ENCODE data around the gene SCAMP5.
A peak's percentile ranks its signal among the peaks of the same experiment; 100 is the strongest.

SCAMP5 gene, protein sequence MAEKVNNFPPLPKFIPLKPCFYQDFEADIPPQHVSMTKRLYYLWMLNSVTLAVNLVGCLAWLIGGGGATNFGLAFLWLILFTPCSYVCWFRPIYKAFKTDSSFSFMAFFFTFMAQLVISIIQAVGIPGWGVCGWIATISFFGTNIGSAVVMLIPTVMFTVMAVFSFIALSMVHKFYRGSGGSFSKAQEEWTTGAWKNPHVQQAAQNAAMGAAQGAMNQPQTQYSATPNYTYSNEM

DNA sequence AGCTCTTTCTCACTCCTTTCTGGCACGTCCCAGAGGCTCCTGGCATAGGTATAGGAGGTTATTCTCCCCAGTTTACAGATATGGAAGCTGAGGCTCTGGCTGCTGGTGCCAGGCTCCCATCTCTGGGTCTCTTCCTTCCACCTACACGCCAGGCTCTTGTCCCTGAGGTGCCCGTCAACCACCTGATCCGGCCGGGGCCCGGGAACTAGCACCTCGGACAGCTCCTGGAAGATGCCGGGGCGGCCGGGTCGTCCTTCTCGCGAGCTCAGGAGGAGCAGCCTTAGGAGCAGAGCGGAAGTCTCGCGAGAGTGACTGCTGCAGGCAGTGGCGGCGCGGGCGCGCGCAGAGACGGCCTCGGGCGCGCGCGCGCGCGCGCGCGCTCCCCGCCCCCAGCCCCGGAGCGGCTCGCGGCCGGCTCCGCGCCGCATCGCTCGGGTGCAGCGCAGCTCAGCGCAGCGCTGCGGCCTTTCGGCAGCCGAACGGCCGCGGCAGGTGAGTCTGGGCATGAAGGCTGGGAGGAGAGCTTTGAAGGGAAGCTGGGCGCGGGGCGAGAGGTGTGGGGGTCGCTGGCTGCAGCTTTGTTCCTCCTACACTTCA lies at the start of gene SCAMP5:
Gene SCAMP5, plus strand, starts transcription at position 382 of the 597 bp plus-strand sequence. CDS start 16,277 bp downstream, outside the sequence.
- peak; percentile 98 for DNase-seq

DNA sequence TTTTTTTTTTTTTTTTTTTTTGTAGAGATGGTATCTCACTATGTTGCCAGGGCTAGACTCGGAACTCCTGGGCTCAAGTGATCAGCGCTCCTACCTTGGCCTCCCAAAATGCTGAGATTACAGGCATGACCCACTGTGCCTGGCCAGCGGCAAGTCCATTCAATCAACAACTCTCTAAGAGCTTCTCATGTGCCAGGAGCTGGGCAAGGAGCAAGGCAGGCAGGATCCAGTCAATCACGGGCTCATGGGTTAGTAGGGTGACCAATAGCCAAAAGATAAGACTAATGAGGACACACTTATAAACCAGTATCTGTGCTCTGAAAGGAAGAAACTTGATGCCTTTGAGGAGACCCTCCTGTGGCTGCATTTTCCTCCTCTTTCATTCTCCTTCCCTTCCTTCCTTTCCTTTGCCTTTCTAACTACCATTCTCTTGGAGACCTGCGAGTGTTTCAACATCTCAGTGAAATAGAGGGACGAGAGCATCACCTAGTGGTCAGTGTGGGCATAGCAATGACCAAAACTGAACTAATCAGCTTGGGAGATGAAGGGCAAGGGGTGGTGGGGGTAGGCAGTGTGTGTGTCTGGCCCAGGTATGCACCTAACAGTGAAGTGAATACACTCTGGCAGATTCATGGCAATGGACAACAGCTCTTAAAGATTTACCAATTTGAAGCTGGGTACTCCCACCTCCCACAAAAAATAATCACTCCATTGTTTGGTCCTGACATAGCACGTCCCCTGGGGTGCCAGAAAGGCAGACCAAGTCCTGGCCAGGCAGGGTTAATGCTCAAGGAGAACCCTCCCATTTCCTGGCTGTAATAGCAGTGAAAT lies 45.1 kb upstream of the SCAMP5 start:
- peak; percentile 89 for DNase-seq

DNA sequence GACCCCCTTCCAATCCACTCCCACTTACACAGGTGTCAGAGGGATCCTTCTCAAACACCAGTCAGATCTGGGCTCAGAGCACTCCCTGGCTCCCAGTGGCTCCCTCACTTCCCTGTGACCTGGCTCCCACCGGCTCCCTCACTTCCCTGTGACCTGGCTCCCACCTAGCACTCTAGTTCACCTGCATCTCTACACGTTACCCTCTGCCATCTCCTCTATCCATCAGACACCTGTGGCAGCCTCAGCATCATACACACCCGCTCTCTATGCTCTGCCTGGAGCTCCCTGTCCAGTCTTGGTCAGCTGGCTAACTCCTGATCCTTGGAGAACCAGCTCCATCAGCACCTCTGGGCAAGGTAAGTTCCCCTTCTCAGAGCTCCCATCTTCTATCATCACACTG lies 44.4 kb upstream of the SCAMP5 start:
- no peak for DNase-seq

DNA sequence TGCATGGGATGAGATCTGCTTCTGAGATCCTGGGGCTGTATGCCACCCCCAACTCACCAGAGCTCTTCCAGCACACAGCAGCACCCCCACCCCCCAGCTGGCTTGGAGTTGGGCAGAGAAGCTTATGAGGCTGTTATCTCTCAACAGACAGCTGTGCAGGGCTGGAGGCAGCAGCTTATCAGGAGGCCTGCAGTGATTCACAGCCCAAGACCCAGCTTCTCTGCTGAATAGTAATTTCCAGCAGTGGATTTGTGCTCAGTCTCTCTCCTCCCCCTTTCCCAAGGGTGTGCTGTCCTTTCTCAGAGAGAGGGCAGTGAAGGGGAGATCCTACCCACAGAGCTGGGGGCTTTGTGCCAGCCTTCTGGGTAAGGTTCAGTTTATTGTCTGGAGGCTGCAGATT lies 40.8 kb upstream of the SCAMP5 start:
- peak; percentile 97 for DNase-seq

DNA sequence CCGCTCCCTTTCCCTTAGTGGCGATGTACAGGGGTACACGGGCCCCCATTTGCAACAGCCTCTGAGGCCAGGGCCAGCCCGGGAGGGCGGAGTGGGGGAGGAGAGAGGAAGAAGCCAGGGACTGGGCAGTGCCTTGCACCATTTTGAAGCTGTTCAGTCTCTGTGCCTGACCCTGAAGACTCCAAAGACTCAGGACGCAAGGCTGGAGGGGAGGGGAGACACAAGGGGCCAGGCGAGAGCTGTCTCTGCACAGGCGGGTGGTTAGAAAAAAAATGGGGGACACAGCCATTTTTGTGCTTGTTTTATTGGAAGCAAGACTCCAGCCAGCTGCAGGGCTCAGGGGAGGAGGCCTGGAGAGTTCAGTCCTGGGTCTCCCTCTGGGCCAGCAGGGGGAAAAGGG lies 40.3 kb upstream of the SCAMP5 start:
- no peak for DNase-seq

DNA sequence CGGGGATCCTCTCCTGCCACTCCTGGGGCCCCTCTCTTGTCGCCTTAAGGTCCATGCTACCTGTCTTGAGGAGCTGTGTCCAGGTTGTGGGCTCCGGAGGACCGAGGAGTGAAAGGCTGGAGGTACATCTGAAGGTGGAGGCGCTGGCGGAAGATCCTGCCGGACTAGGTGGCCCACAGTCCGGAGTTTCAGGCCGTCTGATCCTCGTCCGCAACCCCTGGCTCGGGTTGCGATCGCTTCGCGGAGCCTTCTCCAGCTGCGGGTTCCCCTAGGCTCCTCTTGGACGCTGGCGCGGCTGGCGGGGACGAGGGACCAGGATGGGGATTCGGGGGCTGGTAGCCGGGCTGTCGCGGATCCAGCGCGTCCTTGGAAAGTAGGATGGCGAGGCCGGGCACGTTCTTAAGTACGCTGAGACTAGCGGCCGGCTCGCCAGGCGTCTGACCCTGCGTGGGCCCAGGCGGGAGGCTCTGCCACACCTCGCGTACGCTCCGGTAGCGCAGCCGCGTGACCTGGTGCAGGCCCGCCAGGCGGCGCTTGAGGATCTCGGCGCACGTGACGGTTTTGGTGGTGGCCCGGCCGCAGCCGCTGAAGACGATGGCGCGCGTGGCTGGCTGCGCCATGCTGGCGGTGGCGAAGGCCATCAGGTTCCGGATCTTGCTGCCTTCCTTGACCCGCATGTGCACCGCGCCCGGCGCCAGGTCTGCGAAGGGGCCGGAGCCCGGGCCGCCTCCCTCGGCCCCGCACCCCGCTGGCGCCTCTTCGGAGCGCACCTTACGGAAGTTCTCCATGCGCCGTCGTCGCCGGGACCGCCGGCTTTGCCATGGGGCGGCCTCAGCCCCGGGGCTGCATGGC lies 39.3 kb upstream of the SCAMP5 start:
- DNase-seq = peak; percentile 84

DNA sequence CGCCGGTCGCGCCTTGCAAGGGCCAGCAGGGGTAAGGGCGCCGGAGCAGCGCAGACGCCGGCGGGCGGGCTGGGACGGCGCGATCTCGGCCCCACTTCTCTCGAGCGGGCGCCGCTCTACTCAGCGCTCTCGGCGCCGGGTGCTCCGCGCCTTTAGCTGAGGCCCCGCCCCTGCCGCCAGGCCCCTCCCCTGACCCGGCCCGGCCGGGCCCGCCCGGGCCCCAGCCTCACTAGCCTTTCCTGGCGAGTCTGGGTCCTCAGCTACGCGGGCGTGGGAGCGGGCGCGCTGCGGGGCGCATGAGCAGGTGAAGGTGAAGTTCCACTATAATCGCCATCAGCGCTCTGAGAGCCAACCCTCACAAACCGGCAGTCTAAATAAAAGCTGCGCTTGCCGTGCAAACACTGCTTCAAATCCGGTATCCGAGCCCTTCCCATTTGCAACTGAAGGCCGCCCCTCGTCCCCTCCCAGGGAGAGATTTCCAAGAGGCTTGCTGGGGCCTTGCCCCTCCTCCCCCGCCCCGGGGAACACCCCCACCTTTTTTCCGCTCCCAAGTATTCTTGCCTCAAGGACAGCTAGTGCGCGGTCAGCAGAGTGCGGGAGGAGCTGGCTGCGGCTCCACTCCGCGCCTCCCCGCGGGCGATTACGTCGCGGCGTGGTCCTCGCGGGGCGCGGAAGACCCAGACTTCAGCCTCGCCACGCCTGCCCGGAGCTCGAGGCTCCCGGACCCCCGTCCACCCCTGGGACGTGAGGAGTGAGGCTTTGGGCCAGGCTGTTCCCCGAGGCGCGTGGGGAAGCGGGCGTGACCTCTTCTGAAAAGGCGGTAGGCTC lies 38.5 kb upstream of the SCAMP5 start, which contains the start of gene RPP25:
Gene RPP25, minus strand, starts transcription at position 125 of the 828 bp plus-strand sequence. CDS start 189 bp downstream, outside the sequence.
- DNase-seq = peak; percentile 76

DNA sequence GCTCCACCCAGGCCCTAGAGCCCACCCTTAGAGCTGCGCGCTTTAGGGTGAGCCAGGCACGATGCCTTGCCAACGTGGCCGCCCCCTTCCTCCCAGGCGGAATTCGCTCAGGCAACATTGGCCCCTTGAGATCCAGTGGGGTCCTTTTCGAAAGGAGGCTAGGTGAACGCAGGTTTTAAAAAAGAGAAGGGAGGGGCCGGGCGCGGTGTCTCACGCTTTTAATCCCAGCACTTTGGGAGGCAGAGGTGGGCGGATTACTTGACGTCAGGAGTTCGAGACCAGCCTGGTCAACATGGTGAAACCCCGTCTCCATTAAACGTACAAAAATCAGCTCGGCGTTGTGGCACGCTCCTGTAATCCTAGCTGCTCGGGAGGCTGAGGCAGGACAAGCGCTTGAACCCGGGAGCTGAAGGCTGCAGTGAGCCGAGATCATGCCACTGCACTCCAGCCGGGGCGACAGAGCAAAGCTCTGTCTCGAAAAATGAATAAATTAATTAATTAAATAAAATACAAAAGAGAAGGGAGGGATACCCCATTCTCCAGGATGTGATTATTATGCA lies 37.8 kb upstream of the SCAMP5 start:
- DNase-seq = no peak

DNA sequence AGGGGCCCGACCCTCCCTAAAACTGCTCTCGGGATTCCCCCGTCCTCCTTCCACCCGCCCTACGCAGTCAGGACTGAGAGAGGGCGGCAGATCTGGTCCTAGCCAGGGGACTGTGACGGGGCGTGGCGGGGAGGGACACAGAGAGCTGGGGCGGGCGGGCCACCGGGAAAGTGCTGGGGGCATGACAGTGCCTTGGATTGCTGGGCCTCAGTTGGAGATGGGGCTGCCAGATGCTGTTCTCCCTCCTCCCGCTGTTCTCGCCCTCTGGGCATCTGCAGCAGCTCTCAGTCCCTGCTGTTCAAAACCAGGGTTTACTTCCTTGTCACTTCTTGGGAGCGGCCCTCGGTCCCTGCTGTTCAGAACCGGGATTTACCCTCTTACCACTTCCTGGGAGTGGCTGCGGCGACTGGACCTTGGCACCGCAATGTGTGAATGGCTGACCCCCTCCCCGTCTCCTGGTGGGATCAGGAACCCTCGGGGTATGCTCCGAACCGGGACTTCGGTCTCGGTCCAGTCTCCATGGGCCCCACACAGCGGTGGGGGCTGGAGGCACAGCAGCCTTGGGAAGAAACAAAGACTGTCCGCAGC lies 36.9 kb upstream of the SCAMP5 start:
- peak; percentile 32 for DNase-seq

DNA sequence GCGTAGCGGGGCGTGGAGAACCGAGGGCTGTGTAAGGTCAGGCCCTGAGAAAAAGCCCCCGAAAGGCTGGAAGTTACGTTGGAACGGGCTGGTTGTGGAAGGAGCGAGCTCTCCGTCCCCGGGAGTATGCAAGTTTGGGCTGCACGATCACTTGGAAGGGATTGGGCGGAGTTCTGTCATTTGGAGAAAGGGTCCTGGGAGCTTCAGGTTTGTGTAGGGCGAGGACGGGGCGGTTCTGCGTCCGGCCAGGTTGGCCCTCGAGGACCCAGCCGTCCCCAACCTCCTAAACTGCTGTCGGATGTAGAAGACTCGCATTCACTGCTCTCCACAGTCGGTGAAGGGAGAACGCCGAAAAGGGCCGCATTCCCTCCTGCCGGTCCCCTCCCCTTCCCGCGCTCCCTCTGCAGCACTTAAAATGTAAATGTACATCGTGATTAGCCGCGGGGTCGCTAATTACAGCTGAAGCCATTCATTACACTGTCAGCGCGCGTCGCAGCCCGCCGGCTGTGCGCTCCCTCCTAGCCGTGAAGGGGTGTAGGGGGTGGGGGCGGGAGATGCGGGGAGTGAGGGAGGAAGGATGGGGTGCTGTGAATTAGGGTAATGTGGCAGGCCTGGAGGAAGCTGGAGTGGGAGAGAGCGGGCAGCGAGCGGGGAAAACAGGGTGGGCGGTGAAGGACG lies 36.3 kb upstream of the SCAMP5 start:
- DNase-seq = no peak

DNA sequence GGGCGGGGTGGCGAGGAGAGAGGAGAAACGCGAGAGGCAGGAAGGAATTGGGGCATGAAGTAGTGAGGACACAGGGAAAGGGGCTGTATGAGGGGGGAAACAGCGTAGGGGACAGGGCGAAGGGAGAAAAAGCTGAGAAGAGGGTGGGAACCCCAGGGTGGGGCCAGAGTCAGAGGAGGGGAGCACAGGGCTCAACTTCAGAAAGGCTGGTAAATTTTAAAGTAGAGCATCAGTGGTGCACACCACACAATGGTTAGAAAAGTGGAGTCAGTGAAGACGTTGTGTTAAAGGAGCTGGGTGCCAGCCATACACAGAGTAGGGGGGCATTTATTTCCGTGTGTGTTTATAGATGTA lies 35.8 kb upstream of the SCAMP5 start:
- no peak for DNase-seq

DNA sequence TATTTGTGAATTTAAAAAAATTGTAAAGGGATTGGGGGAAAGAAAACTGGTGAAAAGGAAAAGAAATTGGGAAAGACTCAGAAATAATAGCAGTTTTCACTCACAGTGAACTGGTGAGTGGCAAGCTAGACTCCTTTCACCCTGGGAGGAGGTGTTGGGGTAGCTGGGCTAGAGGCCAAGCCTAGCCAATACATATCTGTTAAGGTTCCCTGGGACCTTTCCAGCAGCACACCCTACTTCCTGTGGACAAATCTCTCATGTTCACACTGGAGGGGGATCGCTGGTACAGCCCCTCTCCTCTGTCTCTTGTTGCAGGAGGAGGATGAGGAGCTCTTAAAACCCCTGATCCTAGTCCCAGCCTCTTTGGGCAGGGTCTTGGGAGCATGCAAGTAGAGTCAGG lies 35.1 kb upstream of the SCAMP5 start:
- no peak for DNase-seq

DNA sequence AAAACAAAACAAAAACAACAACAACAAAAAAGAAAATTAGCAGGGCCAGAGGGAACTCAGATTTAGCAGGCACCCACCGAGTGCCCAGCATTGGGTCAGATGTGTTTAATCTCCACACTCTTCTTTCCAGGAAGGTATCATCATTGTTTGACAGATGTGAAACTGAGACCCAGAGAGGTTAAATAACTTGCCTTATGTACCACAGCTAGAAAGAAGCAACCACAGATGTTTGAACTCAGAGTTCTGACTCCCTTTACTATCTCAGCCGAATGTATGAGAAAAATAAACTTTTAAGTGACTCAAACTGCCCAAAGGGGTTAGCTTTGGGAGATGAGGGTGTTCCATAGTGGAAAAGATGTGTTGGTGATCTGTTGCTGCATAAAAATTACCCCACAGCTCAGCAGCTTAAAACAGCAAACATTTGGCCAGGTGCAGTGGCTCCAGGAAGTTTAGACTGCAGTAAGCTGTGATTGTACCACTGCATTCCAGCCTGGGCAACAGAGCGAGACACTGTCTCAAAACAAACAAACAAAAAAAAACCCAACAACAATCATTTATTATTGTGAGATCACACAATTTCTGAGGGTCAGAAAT lies 34.3 kb upstream of the SCAMP5 start:
- no peak for DNase-seq

DNA sequence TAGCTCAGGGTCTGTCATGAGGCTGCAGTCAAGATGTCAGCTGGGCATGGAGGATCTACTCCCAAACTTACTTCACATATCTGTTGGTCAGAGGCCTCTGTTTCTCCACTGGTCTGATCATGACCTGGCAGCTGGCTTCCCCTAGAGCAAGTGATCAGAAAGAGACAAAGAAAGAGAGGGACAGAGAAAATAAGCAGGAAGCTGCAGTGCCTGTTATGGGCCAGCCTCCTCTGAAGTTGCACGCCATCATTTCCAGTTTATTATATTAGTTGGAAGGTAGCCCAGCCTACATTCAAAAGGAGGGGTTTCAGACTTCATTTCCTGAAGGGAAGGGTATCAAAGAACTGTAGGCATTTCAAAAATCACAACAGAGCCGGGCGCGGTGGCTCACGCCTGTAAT lies 33.7 kb upstream of the SCAMP5 start:
- no peak for DNase-seq

DNA sequence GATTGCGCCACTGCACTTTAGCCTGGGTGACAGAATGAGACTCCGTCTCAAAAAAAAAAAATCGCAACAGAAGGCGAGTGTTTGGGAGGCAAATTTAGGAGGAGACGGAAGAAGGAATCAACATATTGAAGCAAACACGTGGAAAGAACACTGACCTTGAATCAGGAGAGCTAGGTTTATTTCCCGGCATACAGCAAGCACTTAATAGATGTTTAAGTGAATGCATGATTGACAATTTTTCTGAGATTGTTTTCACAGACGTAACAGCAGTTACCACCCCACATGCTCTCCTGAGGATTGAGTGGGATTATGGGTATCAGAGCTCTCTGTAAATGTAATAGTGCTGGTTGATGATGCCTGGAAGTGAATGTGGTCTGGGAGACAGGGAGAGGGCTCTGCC lies 33.1 kb upstream of the SCAMP5 start:
- DNase-seq = no peak

DNA sequence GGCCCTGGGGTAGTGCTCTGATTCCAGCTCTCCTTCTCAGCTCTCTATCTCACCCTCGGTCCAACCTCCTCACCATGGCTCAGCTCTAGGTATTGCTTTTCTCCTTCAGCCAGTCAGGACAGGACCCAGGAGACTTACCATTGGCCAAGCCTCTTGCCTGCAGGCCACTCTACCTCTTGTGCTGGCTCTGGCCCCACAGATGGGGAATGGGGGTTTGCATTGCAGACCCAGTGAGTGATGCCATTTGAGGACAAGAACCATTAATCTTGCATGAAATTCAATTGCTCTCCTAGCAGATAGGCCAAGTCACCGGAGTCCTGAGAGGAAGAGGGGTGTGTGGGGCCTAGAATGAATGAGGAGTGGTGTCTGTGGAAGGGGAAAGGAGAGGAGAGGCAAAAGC lies 32.7 kb upstream of the SCAMP5 start:
- DNase-seq = no peak

DNA sequence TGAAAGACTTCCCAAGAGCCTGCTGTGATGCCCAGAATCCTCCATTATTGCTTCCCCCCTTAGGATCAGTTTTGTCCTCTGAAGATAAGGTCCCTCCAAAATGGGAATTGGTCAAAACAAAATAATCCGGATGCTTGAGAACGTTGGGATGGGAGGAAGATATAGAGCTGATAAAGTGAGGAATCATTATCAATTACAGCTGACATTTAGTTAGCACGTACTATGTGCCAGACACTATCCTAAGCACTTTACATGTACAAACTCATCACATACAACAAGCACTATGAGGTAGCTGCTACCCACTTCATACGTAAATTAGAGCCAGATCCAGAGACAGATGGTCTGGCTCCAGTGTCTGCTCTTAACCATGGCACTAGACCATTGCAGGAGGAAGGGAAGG lies 32.1 kb upstream of the SCAMP5 start:
- no peak for DNase-seq

DNA sequence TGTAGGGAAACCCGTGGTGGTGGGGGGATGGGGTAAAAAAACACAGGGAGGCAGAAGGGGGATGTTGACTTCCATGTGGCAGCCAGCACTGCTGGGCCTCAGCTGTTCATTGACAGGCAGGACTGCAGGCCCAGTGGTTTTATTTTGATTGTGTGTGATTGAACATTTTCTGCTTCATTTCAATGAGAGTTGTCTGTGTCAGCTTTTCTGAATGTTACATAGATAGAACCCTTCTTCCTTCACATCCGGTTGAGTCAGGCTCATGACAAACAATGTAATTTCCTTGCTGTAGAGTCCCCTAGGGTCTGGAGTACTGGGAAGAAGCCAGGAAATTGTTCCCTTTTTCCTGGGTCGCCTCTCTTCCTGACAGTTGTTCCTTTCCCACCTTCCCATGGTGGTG lies 30.6 kb upstream of the SCAMP5 start:
- no peak for DNase-seq

DNA sequence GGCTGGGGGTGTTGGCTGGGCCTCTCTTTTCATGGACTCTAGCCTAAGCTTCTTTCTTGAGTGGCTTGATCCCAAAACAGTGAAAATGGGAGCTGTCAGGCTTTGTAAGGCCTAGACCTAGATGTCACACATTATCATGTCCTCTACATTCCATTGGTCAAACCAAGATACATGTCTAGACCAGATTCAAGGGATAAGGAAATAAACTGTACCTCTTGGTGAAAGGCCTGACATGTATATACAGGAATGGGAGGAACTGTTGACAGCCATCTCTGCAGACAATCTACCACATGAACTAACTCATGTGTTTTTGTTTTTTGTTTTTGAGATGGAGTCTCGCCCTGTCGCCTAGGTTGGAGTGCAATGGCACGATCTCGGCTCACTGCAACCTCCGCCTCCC lies 27.7 kb upstream of the SCAMP5 start:
- no peak for DNase-seq

DNA sequence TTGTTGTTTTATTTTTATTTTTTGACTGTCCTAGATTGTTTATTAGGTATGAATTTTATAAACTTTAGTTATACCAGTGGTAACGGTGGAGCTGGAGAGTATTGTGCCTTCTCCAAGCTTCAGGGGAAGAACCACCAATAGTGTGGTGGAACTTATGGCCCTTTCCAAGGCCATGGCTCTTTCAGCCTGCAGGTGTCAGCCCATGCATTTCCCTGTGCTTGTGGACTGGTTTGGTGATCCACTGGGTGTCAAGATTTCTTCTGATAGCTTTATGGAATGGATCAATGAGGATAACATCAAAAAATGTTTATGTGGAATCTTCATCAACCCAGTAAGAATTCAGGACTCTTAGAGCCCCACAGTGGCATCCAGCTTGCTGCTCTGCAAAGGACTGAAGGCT lies 19.2 kb upstream of the SCAMP5 start:
- DNase-seq = no peak
